HEK293T (cell line): Measurements from ENCODE around the gene TTC39B.

Source experiments
- CTCF ChIA-PET: fragments of 350-600 bp; formaldehyde crosslinking; extraction: SDS; loops from one replicate; lab custom pipeline; 2021; ENCODE audit warnings: antibody characterized with exemption, inconsistent platforms; lab: Yijun Ruan, JAX
- POLR2A ChIA-PET: fragments of 350-600 bp; formaldehyde crosslinking; extraction: SDS; loops from one replicate; lab custom pipeline; 2020; ENCODE audit warnings: antibody characterized with exemption, inconsistent platforms; lab: Yijun Ruan, JAX
- DNase-seq: peaks from one replicate; pipeline ENCODE4 v3.0.0; 2012; ENCODE audit warnings: mixed read lengths; ENCODE audit errors: extremely low spot score
- ARNT ChIP-seq: fragments of 450-650 bp; IDR thresholded peaks from 2 replicates; pipeline ENCODE4 v1.6.1; 2017; ENCODE audit warnings: mild to moderate bottlenecking
- BHLHE40 ChIP-seq: fragments of 450-650 bp; IDR thresholded peaks from 2 replicates; pipeline ENCODE4 v1.6.1; 2016; ENCODE audit warnings: mild to moderate bottlenecking, moderate library complexity, borderline replicate concordance
- CTBP1 ChIP-seq: fragments of 450-650 bp; IDR thresholded peaks from 2 replicates; pipeline ENCODE4 v1.6.1; 2016; ENCODE audit warnings: borderline replicate concordance
- ELF4 ChIP-seq: fragments of 450-650 bp; IDR thresholded peaks from 2 replicates; pipeline ENCODE4 v1.6.1; 2017; ENCODE audit warnings: antibody characterized with exemption
- FOXA1 ChIP-seq: fragments of 450-650 bp; IDR thresholded peaks from 2 replicates; pipeline ENCODE4 v1.6.1; 2016; ENCODE audit warnings: mild to moderate bottlenecking
- FOXK2 ChIP-seq: fragments of 450-650 bp; IDR thresholded peaks from 2 replicates; pipeline ENCODE4 v1.6.1; 2016; ENCODE audit warnings: mild to moderate bottlenecking
- FOXM1 ChIP-seq: fragments of 450-650 bp; IDR thresholded peaks from 2 replicates; pipeline ENCODE4 v1.6.1; 2017; ENCODE audit warnings: mild to moderate bottlenecking, borderline replicate concordance
- HDGF ChIP-seq: fragments of 450-650 bp; IDR thresholded peaks from 2 replicates; pipeline ENCODE4 v1.6.1; 2017; ENCODE audit warnings: antibody characterized with exemption, borderline replicate concordance
- L3MBTL2 ChIP-seq: fragments of 450-650 bp; conservative IDR thresholded peaks from 2 replicates; pipeline ENCODE4 v1.6.1; 2016; ENCODE audit warnings: mild to moderate bottlenecking
- LEF1 ChIP-seq: fragments of 450-650 bp; IDR thresholded peaks from 2 replicates; pipeline ENCODE4 v1.6.1; 2017; ENCODE audit warnings: mild to moderate bottlenecking, borderline replicate concordance
- NFRKB ChIP-seq: fragments of 450-650 bp; IDR thresholded peaks from 2 replicates; pipeline ENCODE4 v1.6.1; 2016; ENCODE audit warnings: mild to moderate bottlenecking, moderate library complexity
- SP1 ChIP-seq: fragments of 450-650 bp; IDR thresholded peaks from 2 replicates; pipeline ENCODE4 v1.6.1; 2017
- SUZ12 ChIP-seq: fragments of 450-650 bp; IDR thresholded peaks from 2 replicates; pipeline ENCODE4 v1.6.1; 2016; ENCODE audit warnings: mild to moderate bottlenecking
- TARDBP ChIP-seq: fragments of 450-650 bp; IDR thresholded peaks from 2 replicates; pipeline ENCODE4 v1.6.1; 2016
- ZNF384 ChIP-seq: fragments of 450-650 bp; IDR thresholded peaks from 2 replicates; pipeline ENCODE4 v1.6.1; 2016
- TF ChIP-seq, protein P1 (sequence below): fragments of 450-650 bp; IDR thresholded peaks from 2 replicates; pipeline ENCODE4 v1.6.1; 2016

The TTC39B gene

DNA sequence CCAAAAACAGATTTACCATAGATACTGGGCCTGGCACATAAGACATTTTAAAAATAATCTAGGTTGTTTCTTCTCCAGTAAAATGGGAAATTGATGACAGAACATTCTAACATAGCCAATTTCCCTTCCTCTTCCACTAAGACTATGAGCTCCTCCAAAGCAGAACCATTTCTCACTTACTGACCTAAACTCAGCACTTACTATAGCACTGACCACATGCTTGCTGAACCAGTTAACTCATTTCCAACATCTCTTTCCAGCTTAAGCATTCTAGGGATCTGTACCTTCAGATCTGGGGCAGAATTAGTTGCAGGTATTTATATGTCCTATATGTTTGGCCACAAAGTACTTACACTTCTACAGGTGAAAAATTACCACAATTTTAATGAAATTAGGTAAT lies 58.9 kb downstream of the TTC39B start:
- TF ChIP-seq ZNF384: no peak
- no peak for TF ChIP-seq ARNT
- TF ChIP-seq FOXM1: no peak
- no peak for TF ChIP-seq SP1
- TF ChIP-seq, protein P1, sequence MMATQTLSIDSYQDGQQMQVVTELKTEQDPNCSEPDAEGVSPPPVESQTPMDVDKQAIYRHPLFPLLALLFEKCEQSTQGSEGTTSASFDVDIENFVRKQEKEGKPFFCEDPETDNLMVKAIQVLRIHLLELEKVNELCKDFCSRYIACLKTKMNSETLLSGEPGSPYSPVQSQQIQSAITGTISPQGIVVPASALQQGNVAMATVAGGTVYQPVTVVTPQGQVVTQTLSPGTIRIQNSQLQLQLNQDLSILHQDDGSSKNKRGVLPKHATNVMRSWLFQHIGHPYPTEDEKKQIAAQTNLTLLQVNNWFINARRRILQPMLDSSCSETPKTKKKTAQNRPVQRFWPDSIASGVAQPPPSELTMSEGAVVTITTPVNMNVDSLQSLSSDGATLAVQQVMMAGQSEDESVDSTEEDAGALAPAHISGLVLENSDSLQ: no peak
- no peak for TF ChIP-seq FOXK2
- no peak for TF ChIP-seq HDGF
- TF ChIP-seq ELF4: no peak
- TF ChIP-seq L3MBTL2: no peak
- no peak for TF ChIP-seq LEF1
- no peak for TF ChIP-seq FOXA1
- TF ChIP-seq BHLHE40: no peak
- no peak for DNase-seq
- ChIA-PET CTCF (no interaction called here), POLR2A (no interaction called here)

DNA sequence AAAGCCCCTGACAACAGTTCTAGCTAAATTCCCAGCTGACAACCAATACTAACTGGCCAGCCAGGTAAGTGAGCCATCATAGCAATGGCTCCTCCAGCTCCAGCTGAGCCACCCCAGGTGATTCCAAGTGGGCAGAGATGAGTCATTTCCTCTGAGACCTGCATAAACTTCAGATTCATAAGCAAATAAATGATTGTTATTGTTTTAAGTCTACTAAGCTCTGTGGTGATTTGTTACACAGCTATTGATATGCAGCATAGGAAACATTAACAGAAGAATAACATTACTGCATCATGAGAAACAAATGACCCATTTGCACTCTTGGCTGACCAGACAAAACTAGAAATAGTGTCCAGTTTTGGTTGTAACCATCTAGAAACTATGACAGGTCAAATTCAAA lies 60.3 kb downstream of the TTC39B start:
- ChIA-PET CTCF (no interaction called here), POLR2A (no interaction called here)
- TF ChIP-seq TARDBP (no peak), SP1 (no peak), L3MBTL2 (no peak), CTBP1 (no peak), ELF4 (no peak), LEF1 (no peak), FOXM1 (no peak), ARNT (no peak), ZNF384 (no peak), FOXA1 (no peak), SUZ12 (no peak), HDGF (no peak)
- TF ChIP-seq, protein P1: no peak
- DNase-seq: no peak

DNA sequence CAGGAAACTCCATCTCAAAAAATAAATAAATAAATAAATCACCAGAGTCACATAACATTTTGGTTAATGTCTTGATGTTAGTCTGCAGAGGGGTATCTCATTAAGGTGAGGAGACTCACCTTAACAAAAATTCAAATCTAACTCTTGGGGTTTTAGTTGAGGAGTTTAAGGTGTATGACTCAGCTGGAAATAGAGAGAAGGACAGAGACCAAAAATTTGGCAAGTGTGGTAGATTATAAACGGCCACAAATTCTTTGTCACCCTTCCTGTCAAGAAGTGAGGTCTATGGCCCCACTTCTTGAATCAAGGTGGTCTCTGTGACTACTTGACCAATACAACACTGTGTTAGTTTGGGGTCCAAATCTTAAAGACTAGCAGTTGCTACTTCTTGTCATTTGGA lies 60.8 kb downstream of the TTC39B start:
- CTCF ChIA-PET: no interaction called here

DNA sequence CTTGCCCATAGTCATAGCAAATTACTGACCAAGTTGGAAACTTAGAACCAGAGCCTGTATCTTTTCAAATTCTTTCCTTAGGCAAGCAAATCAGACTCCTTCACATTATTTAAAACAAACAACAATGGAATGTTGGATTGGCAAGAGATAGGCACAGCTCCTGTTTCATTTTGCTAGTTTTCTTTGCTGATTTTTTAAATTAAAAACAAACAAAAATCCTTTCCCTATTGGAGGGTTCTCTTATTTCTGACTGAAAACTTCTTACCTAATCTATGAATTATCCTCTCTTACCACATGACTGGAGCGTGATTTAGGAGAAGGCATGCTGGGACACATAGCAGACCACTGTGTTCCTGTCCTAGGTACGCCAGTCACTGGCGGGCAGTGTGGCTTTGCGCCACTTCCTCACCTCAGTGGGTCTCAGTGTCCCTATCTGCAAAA lies 63.0 kb downstream of the TTC39B start:
- ChIA-PET CTCF (no interaction called here), POLR2A (no interaction called here)
- no peak for TF ChIP-seq ELF4
- TF ChIP-seq ZNF384: no peak
- TF ChIP-seq SP1: no peak
- no peak for DNase-seq

More for the DNA sequence above, 60.8 kb downstream of the TTC39B start:
- TF ChIP-seq SP1: no peak
- no peak for TF ChIP-seq ELF4
- no peak for TF ChIP-seq BHLHE40
- DNase-seq: no peak
- POLR2A ChIA-PET: no interaction called here

DNA sequence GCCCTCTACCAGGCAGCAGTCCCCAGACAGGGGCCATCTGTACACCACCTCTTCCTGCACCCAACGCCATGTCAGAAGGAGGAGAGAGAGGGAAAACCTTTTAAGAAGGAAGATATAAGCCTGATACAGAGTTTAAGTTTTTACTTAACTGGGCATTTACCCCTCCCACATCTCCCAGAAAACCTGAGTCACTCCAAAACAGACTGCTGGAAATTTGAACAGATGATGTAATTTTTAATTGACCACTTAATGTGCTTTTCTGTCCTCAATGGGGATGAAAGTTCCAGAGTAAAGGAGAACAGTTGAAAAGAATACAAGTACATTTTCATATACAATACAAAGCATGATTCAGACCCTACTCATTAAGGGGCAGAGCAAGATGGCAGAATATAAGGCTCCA lies 63.9 kb downstream of the TTC39B start:
- TF ChIP-seq, protein P1: no peak
- TF ChIP-seq LEF1 (no peak), HDGF (no peak), SUZ12 (no peak), ZNF384 (no peak), CTBP1 (no peak), NFRKB (no peak), TARDBP (no peak), FOXA1 (no peak), ARNT (no peak)
- ChIA-PET CTCF (no interaction called here), POLR2A (no interaction called here)
- no peak for DNase-seq

DNA sequence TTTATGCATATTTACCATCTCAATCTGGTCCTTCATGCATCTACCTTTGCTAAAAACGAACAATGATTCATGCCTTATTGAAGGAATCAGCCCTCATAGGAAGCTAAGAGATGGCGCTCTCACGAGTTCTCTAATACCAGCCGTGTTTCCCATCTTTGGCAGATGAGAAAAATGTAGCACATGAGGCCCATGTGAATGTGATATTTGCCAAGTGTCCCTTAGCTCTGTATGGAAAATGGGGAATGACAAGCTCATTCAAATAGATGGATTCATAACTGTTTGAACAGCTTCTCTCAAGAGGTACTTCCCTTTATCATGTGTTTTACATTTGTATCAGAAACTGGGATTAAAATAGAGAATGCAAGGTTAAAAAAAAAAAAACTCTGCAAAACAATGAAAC lies 66.1 kb downstream of the TTC39B start:
- DNase-seq: no peak
- CTCF ChIA-PET: no interaction called here
- no peak for TF ChIP-seq LEF1
- POLR2A ChIA-PET: no interaction called here

DNA sequence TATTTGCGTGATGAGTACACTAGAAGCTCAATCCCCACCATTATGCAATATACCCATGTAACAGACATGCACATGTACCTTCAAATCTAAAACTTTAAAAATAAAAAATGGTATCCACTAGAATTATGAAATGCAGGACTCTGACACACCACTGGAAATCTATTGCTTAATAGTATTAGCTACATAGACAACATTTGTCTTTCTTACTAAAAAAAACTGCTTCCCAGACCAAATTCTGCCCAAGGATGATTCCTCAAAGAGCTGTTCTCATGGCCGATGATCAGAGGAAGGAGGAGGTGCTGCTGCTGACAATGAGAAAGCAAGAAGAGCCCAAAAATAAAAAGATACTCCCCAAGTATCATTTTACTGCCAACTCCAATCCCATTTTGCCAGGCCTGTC lies 67.2 kb downstream of the TTC39B start:
- no peak for TF ChIP-seq LEF1
- CTCF ChIA-PET: no interaction called here
- POLR2A ChIA-PET: no interaction called here
- no peak for DNase-seq

DNA sequence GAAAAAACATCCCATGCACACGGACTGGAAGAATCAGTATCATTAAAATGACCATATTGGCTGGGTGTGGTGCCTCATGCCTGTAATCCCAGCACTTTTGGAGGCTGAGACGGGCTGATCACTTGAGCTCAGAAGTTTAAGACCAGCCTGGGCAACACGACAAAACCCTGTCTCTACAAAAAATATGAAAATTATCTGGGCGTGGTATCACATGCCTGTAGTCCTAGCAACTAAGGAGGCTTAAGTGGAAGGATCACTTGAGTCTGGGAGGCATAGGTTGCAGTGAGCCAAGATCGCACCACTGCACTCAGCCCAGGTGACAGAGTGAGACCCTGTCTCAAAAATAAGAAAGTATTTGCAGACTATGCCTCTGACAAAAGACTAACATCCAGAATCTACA lies 68.4 kb downstream of the TTC39B start:
- POLR2A ChIA-PET: no interaction called here
- CTCF ChIA-PET: no interaction called here
- no peak for TF ChIP-seq FOXK2
- TF ChIP-seq BHLHE40: no peak
- TF ChIP-seq LEF1: no peak
- TF ChIP-seq ARNT: no peak
- TF ChIP-seq ZNF384: no peak
- no peak for TF ChIP-seq CTBP1
- TF ChIP-seq TARDBP: no peak
- TF ChIP-seq SUZ12: no peak
- no peak for TF ChIP-seq FOXM1
- TF ChIP-seq SP1: no peak
- no peak for TF ChIP-seq FOXA1
- TF ChIP-seq, protein P1: no peak
- no peak for TF ChIP-seq NFRKB
- no peak for TF ChIP-seq L3MBTL2
- no peak for TF ChIP-seq HDGF
- no peak for DNase-seq
